Neural cell (in vitro differentiated cells): ENCODE results near the gene SLC25A24.
"Not testable (repeated sequence)": the region's sequence is repeated elsewhere in the genome, so short reads cannot be mapped to it uniquely, and the experiment has no call there.

Experiments used
- CTCF ChIP-seq: fragments of 450-650 bp; IDR thresholded peaks from 2 replicates; pipeline ENCODE4 v1.5.1; 2014; ENCODE audit warnings: antibody characterized with exemption, mild to moderate bottlenecking, moderate library complexity; ENCODE audit not compliant: poor library complexity, severe bottlenecking
- EP300 ChIP-seq: fragments of 450-650 bp; conservative IDR thresholded peaks from 2 replicates; pipeline ENCODE4 v1.6.1; 2014; ENCODE audit warnings: antibody characterized with exemption, mild to moderate bottlenecking, moderate library complexity; ENCODE audit not compliant: poor library complexity, severe bottlenecking
- EZH2 ChIP-seq: fragments of 200-600, 300-800 bp; shearing (Covaris generic), sonication (generic); IDR thresholded peaks from 2 replicates; pipeline ENCODE4 v1.6.1; 2014; ENCODE audit warnings: antibody characterized with exemption, low read length, borderline replicate concordance, mild to moderate bottlenecking; ENCODE audit not compliant: insufficient read depth, poor library complexity, severe bottlenecking
- POLR2AphosphoS5 ChIP-seq: IDR thresholded peaks from 2 replicates; pipeline ENCODE4 v1.6.1; 2012
- TAF1 ChIP-seq: IDR thresholded peaks from 2 replicates; pipeline ENCODE4 v1.6.1; 2012; ENCODE audit warnings: low read depth

GRCh38 chr1:108216028-108216890, 16.1 kb upstream of the SLC25A24 start:
- TF ChIP-seq TAF1, CTCF, POLR2AphosphoS5, EP300, EZH2: not testable (repeated sequence)
